Sigmoid colon (tissue), 7 donors: ENCODE data around the gene MAPKAP1. TPM values are rescaled to one million over a fixed set of nuclear protein-coding genes. Genes with fewer than 3 reads are reported as not detected.

Experiments used
- DNase-seq: peaks from one replicate; pipeline ENCODE4 v3.0.0-alpha.2; 2019
- H3K27ac ChIP-seq, 4 donors: fragments of 200-600 bp; sonication (generic); one replicate each; pipeline ENCODE4 v1.5.1; 2016 to 2019; ENCODE audit warnings: mild to moderate bottlenecking in 1 of 4
- H3K27me3 ChIP-seq, 3 donors: fragments of 200-600 bp; sonication (generic); one replicate each; pipeline ENCODE4 v1.5.1; 2019; ENCODE audit warnings: mild to moderate bottlenecking in 1 of 3
- H3K36me3 ChIP-seq, 4 donors: fragments of 200-600 bp; sonication (generic); one replicate each; pipeline ENCODE4 v1.5.1; 2016 to 2019
- H3K4me1 ChIP-seq, 4 donors: fragments of 200-600 bp; sonication (generic); one replicate each; pipeline ENCODE4 v1.5.1; 2017 to 2019
- H3K4me3 ChIP-seq, 4 donors: fragments of 200-600 bp; sonication (generic); one replicate each; pipeline ENCODE4 v1.5.1; 2017 to 2019; ENCODE audit warnings: mild to moderate bottlenecking in 2 of 4, moderate library complexity in 1 of 4
- H3K9me3 ChIP-seq, 4 donors: fragments of 200-600 bp in 3 of 4; sonication (generic) in 3 of 4; one replicate each; pipeline versions ENCODE4 v1.5.1 to v1.6.1; 2013 to 2019
- EP300 ChIP-seq, 4 donors: sonication (generic); formaldehyde crosslinking; IDR thresholded peaks; one replicate each; pipeline ENCODE4 v1.6.1; 2017; ENCODE audit warnings: antibody characterized with exemption in 4 of 4
- POLR2A ChIP-seq, 2 donors: fragments of 450-650 bp; IDR thresholded peaks; one replicate each; pipeline ENCODE4 v1.6.1; 2016; ENCODE audit warnings: antibody characterized with exemption in 2 of 2, mild to moderate bottlenecking in 2 of 2, moderate library complexity in 2 of 2
- POLR2AphosphoS5 ChIP-seq, 4 donors: sonication (generic); formaldehyde crosslinking; IDR thresholded peaks; one replicate each; pipeline ENCODE4 v1.6.1; 2017; ENCODE audit warnings: antibody characterized with exemption in 4 of 4
- WGBS, 2 donors: extraction: QIAGEN DNeasy Blood & Tissue Kit; methylation state at CpG; one replicate each; pipeline ENCODE4 v1.1.7; 2013; 5-methylcytosine and 5-hydroxymethylcytosine counted together
- intact Hi-C: fragments of 100-400 bp; cut with DNase I; formaldehyde crosslinking; loops from one replicate; pipeline ENCODE4 v1.15.1; 2023
- polyA plus RNA-seq, 3 donors: library from polyadenylated mRNA; stranded (reverse); fragments of 200-250 nt; gene quantifications; one replicate each; pipeline ENCODE4 v1.2.3, GENCODE V29; 2013
- total RNA-seq, 4 donors: library from RNA; depleted of rRNA; stranded (reverse); fragments of >200 nt; gene quantifications; one replicate each; pipeline ENCODE4 v1.1.0, GENCODE V29; 2016
- TF ChIP-seq, protein P1 (sequence below), 4 experiments: fragments of 450-650 bp in 3 of 4; fragments of 200-600 bp in 1 of 4; IDR thresholded peaks; one replicate each; pipeline ENCODE4 v1.5.1; 2016 to 2019; ENCODE audit warnings: antibody characterized with exemption in 4 of 4, mild to moderate bottlenecking in 3 of 4, moderate library complexity in 2 of 4
- donor health status: healthy with polysubstance abuse.
- donor health status: Bipolar disorder and iron deficiency.
- donor health status: healthy.

Gene MAPKAP1
- total and polyA plus RNA-seq, 7 donors = 37.2 to 155 (median 84.3) TPM

DNA sequence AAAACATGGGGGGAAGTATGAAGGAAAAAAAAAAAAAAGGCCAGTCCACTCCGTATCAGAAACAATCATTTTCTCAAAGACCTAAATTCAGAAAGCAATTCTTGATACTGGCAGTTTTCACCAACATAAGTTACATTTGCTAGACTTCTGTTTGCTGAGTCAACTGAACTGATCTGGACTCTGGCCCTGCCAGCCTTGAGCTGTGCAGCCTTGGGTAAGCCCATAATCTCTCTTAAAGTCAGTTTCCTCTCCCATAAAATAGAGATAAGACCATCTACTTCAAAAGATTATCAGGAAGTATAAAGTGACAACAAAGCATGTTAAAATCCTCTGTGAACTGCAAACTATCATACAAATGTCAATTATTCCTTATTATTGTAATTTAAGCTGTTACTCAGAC lies 106.8 kb downstream of the MAPKAP1 start:
- Histone ChIP-seq H3K27me3 (no peaks in the 10 kb centered on the region), H3K4me1 (peaks cover 0 to 6% (median 0%) of the 10 kb centered on the region in 4 donors), H3K27ac (no peak overlapping the region), H3K36me3 (no peaks in the 10 kb centered on the region), H3K9me3 (no peaks in the 10 kb centered on the region), H3K4me3 (no peak overlapping the region)
- TF ChIP-seq, protein P1, sequence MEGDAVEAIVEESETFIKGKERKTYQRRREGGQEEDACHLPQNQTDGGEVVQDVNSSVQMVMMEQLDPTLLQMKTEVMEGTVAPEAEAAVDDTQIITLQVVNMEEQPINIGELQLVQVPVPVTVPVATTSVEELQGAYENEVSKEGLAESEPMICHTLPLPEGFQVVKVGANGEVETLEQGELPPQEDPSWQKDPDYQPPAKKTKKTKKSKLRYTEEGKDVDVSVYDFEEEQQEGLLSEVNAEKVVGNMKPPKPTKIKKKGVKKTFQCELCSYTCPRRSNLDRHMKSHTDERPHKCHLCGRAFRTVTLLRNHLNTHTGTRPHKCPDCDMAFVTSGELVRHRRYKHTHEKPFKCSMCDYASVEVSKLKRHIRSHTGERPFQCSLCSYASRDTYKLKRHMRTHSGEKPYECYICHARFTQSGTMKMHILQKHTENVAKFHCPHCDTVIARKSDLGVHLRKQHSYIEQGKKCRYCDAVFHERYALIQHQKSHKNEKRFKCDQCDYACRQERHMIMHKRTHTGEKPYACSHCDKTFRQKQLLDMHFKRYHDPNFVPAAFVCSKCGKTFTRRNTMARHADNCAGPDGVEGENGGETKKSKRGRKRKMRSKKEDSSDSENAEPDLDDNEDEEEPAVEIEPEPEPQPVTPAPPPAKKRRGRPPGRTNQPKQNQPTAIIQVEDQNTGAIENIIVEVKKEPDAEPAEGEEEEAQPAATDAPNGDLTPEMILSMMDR (IDR thresholded peaks at IDR 0.05) = no peak
- TF ChIP-seq POLR2AphosphoS5 (IDR thresholded peaks at IDR 0.05) = no peak
- no peak for TF ChIP-seq EP300 (IDR thresholded peaks at IDR 0.05)
- no peak for DNase-seq
- 7 to 71% methylated on average over 1 of the region's 1 CpG for WGBS, 2 donors
- intact Hi-C loops = no loop called here

DNA sequence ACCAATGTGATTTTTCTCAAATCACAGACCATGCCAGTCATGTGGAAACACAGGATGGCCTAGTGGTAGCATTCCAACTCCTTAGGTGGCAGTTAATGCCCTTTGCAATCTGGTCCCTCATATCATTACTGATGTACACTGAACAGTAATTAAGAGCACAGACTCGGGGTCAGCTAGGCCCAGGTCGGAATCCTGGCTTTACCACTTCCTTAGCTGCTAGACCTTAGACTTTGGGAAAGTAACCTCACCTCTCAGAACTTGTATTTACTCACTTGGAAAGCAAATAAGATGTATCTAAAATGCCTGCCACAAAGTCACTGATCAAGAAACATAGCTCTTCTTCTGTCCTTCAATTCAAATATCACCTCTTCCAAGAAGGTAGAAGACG lies 112.8 kb downstream of the MAPKAP1 start:
- no peak overlapping the region for H3K27ac ChIP-seq
- no peaks in the 10 kb centered on the region for H3K36me3 ChIP-seq
- intact Hi-C loops = no loop called here
- H3K9me3 ChIP-seq = no peaks in the 10 kb centered on the region
- no peak for DNase-seq
- no peak overlapping the region for H3K4me3 ChIP-seq
- WGBS, 2 donors = 26 to 75% methylated on average over 3 of the region's 3 CpGs
- H3K4me1 ChIP-seq = peaks cover 0 to 5% (median 2%) of the 10 kb centered on the region in 4 donors
- TF ChIP-seq POLR2AphosphoS5 (IDR thresholded peaks at IDR 0.05) (no peak), EP300 (IDR thresholded peaks at IDR 0.05) (no peak), POLR2A (IDR thresholded peaks at IDR 0.05) (no peak)
- TF ChIP-seq, protein P1 (IDR thresholded peaks at IDR 0.05) = no peak
- no peaks in the 10 kb centered on the region for H3K27me3 ChIP-seq

DNA sequence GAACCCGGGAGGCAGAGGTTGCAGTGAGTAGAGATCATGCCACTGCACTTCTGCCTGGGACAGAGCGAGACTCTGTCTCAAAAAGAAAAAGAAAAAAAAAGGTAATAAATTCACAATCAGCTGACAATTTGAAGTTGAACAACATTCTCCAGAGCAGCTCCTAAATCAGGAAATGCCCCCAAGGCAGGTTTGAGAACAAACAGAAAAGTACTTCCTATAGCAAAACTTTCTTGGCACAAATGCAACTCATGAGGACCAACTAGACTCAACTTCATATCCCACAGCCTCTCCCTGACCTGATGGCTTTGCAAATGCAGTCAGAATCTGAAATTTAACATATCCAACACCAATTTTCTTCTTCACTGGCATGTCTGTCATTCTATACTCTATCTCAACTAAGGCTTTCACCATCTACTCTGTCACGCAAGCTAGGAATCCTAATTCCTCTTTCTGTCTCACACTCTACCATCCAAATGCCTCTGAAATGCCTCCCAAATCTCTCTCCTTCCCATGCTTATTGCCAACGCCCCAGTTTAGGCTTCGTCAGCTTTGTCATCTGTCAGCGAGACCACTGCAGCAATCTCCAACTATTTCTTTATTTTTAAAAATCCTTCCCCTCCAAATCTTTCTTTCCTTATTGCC lies 113.3 kb downstream of the MAPKAP1 start:
- Histone ChIP-seq H3K4me1 (peaks cover 0 to 5% (median 2%) of the 10 kb centered on the region in 4 donors), H3K9me3 (no peaks in the 10 kb centered on the region), H3K36me3 (no peaks in the 10 kb centered on the region), H3K27ac (no peak overlapping the region), H3K27me3 (no peaks in the 10 kb centered on the region), H3K4me3 (no peak overlapping the region)
- 83% methylated on average over 6 of the region's 6 CpGs for WGBS, 2 donors
- TF ChIP-seq POLR2AphosphoS5 (IDR thresholded peaks at IDR 0.05) = no peak
- TF ChIP-seq, protein P1 (IDR thresholded peaks at IDR 0.05) = no peak
- TF ChIP-seq POLR2A (IDR thresholded peaks at IDR 0.05) = no peak
- TF ChIP-seq EP300 (IDR thresholded peaks at IDR 0.05) = no peak
- intact Hi-C loops = no loop called here
- no peak for DNase-seq

DNA sequence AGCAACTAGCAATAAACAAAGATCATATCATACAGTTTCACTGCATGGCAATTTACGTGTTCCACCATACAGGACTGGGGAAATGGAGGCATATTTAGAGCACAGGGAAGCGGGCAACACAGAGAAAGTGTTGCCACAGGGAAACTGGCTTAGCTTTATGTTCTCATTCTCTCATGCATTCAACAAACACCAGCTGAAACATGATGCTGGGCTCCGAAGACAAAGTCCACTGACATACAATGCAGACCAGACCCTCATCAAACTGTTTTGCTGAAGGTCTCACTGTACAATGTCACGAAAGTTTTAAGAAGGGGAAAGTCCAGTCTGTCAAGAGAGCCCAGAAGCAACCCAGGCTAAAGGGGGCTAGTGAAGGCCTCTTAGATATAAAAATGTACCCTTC lies 115.1 kb downstream of the MAPKAP1 start:
- DNase-seq = no peak
- Histone ChIP-seq H3K27me3 (no peaks in the 10 kb centered on the region), H3K27ac (no peak overlapping the region), H3K9me3 (no peaks in the 10 kb centered on the region), H3K4me3 (no peak overlapping the region), H3K4me1 (peaks cover 0 to 11% (median 4%) of the 10 kb centered on the region in 4 donors), H3K36me3 (no peaks in the 10 kb centered on the region)
- intact Hi-C loops = no loop called here
- TF ChIP-seq POLR2AphosphoS5 (IDR thresholded peaks at IDR 0.05) = no peak
- no peak for TF ChIP-seq POLR2A (IDR thresholded peaks at IDR 0.05)
- TF ChIP-seq, protein P1 (IDR thresholded peaks at IDR 0.05) = no peak
- TF ChIP-seq EP300 (IDR thresholded peaks at IDR 0.05) = no peak
- WGBS, 2 donors = 96% methylated on average over 4 of the region's 4 CpGs

DNA sequence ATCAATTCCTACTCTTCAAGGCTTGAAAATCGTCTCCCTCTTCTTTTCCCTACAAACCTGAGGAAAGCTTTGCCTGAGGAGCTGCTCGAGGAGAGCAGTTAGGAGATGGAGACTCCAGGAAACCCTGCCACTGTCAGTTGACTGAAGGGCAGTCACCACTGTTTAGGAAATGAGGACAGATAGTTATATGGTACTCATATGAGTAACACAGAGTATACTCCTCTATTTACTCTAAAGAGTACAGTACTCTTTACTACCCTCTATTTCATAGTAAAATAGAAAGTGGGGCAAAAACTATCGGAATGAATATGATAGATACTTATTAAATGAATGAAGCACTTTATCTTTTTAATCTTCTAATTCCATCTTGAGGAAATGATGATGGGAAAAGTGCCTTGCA lies 115.8 kb downstream of the MAPKAP1 start:
- no peak for TF ChIP-seq POLR2A (IDR thresholded peaks at IDR 0.05)
- TF ChIP-seq, protein P1 (IDR thresholded peaks at IDR 0.05) = no peak
- TF ChIP-seq EP300 (IDR thresholded peaks at IDR 0.05) = no peak
- TF ChIP-seq POLR2AphosphoS5 (IDR thresholded peaks at IDR 0.05) = no peak
- no peaks in the 10 kb centered on the region for H3K36me3 ChIP-seq
- H3K27ac ChIP-seq = no peak overlapping the region
- H3K4me1 ChIP-seq = peaks cover 0 to 13% (median 4%) of the 10 kb centered on the region in 4 donors
- no peaks in the 10 kb centered on the region for H3K27me3 ChIP-seq
- DNase-seq = no peak
- no peaks in the 10 kb centered on the region for H3K9me3 ChIP-seq
- H3K4me3 ChIP-seq = no peak overlapping the region
- 88 to 92% methylated on average over 3 of the region's 3 CpGs for WGBS, 2 donors
- intact Hi-C loops = no loop called here
